Measurements from ENCODE around the gene NELFA. TPM values are rescaled to one million over a fixed set of nuclear protein-coding genes. Genes with fewer than 3 reads are reported as not detected.
A peak's percentile ranks its signal among the peaks of the same experiment; 100 is the strongest.

The NELFA gene
- total RNA-seq, 1 experiment from 2014 or later = 55.0 TPM

GRCh38 chr4:1976416-1977352 lies 32.1 kb downstream of the NELFA start:
- no peaks in the 10 kb centered on the region for H3K27me3 ChIP-seq (ENCODE audit: insufficient read depth, low read length)
- TF ChIP-seq CTCF (conservative IDR thresholded peaks at IDR 0.05) = no peak
- no peak overlapping the region for H4K5ac ChIP-seq (ENCODE audit: insufficient read length, low read depth, low read length)
- no peak overlapping the region for H2BK12ac ChIP-seq (ENCODE audit: insufficient read length, low read depth, low read length)
- no peak overlapping the region for H3K14ac ChIP-seq (ENCODE audit: insufficient read depth, low read length)
- DNase-seq = peak; percentile 26
- H3K23me2 ChIP-seq (ENCODE audit: insufficient read length, low read depth, low read length, poor library complexity, severe bottlenecking) = no peaks in the 10 kb centered on the region
- H4K91ac ChIP-seq (ENCODE audit: insufficient read length, low read depth, low read length) = no peak overlapping the region
- no peak overlapping the region for H3K4me2 ChIP-seq (ENCODE audit: insufficient read depth, insufficient read length, low read length)
- H3T11ph ChIP-seq (ENCODE audit: low read length) = no peak overlapping the region
- H3K4ac ChIP-seq (ENCODE audit: low read depth, low read length) = no peak overlapping the region
- H2AFZ ChIP-seq (ENCODE audit: low read length) = no peak overlapping the region
- no peaks in the 10 kb centered on the region for H3K9me3 ChIP-seq (ENCODE audit: control insufficient read depth, low read depth, low read length)
- no peak overlapping the region for H2BK5ac ChIP-seq (ENCODE audit: insufficient read length, low read length)
- H2AK5ac ChIP-seq (ENCODE audit: insufficient read length, low read length) = no peak overlapping the region
- H3K9me3 Mint-ChIP-seq = no peaks in the 10 kb centered on the region
- no peaks in the 10 kb centered on the region for H4K20me1 ChIP-seq (ENCODE audit: control insufficient read depth, insufficient read depth, insufficient read length)
- peaks cover 0 to 8% of the 10 kb centered on the region in 2 experiments; a peak in 2 of 4 replicates for H3K4me1 Mint-ChIP-seq
- H3K56ac ChIP-seq (ENCODE audit: insufficient read length, low read depth, low read length) = no peak overlapping the region
- H3K4me1 ChIP-seq (ENCODE audit: insufficient read depth, low read length) = no peaks in the 10 kb centered on the region
- H3K27ac Mint-ChIP-seq = peak overlapping the region in 1 of 3 experiments; percentile 26; a peak in 2 of 7 replicates
- H3K79me1 ChIP-seq (ENCODE audit: insufficient read depth, low read depth, low read length, poor library complexity, severe bottlenecking) = no peaks in the 10 kb centered on the region
- no peak overlapping the region for H3K18ac ChIP-seq (ENCODE audit: insufficient read length, low read depth, low read length)
- no peak overlapping the region for H3K23ac ChIP-seq (ENCODE audit: insufficient read length, low read depth, low read length)
- H2BK120ac ChIP-seq (ENCODE audit: low read depth, low read length, poor library complexity, severe bottlenecking) = no peak overlapping the region
- H3K27me3 Mint-ChIP-seq (ENCODE audit: low read depth) = no peaks in the 10 kb centered on the region
- no peak overlapping the region for H2BK20ac ChIP-seq (ENCODE audit: low read depth, low read length, poor library complexity, severe bottlenecking)
- no peak overlapping the region for H3K27ac ChIP-seq (ENCODE audit: insufficient read length, low read depth, low read length)
- no CpG with 5 or more reads among the region's 35 CpGs for WGBS (ENCODE audit: extremely low coverage, insufficient read length, low lambda C conversion rate)
- no peak overlapping the region for H3K4me3 Mint-ChIP-seq
- H2BK15ac ChIP-seq (ENCODE audit: low read depth, low read length) = no peak overlapping the region
- peaks cover 29 to 88% (median 76%) of the 10 kb centered on the region in 3 experiments; a peak in 6 of 7 replicates for H3K36me3 Mint-ChIP-seq (ENCODE audit: insufficient read depth in 1 of 3, low read depth in 3 of 3)
- no peak overlapping the region for H3K9ac ChIP-seq (ENCODE audit: extremely low read depth, insufficient read length, low read length)
- no peaks in the 10 kb centered on the region for H3K79me2 ChIP-seq (ENCODE audit: insufficient read depth, low read length)
- H4K8ac ChIP-seq (replicated peaks; ENCODE audit: insufficient read length, low read depth, low read length) = no peak overlapping the region

All from H9 (cell line).